Measurements from ENCODE around the gene NAV3. TPM values are rescaled to one million over a fixed set of nuclear protein-coding genes. Genes with fewer than 3 reads are reported as not detected.

NAV3 gene
- total RNA-seq, 2 donors from 2014 or later: 0.08 TPM; not detected in 1

GRCh38 chr12:77947330-77947729 is 116.6 kb downstream of the NAV3 start:
- no peak for DNase-seq
- Mint-ChIP-seq H3K4me3 (no peak overlapping the region), H3K27ac (no peak overlapping the region), H3K4me1 (no peaks in the 10 kb centered on the region), H3K36me3 (ENCODE audit: low read depth) (no peaks in the 10 kb centered on the region), H3K27me3 (no peaks in the 10 kb centered on the region)
- no peaks in the 10 kb centered on the region for H3K9me3 ChIP-seq (ENCODE audit: control insufficient read depth, low read length, poor library complexity, severe bottlenecking)
- no peak for ATAC-seq

- ATAC-seq (no peak), DNase-seq (no peak)
- Mint-ChIP-seq H3K4me3 (no peak overlapping the region), H3K27ac (no peak overlapping the region), H3K36me3 (ENCODE audit: low read depth) (no peaks in the 10 kb centered on the region), H3K4me1 (no peaks in the 10 kb centered on the region), H3K27me3 (no peaks in the 10 kb centered on the region)
- no peaks in the 10 kb centered on the region for H3K9me3 ChIP-seq (ENCODE audit: control insufficient read depth, low read length, poor library complexity, severe bottlenecking)
These were observed 117.1 kb downstream of the NAV3 start for GRCh38 chr12:77947746-77948145.

GRCh38 chr12:77949943-77950342 is 119.2 kb downstream of the NAV3 start:
- no peak for DNase-seq
- no peak overlapping the region for H3K27ac Mint-ChIP-seq
- no peak overlapping the region for H3K4me3 Mint-ChIP-seq
- no peaks in the 10 kb centered on the region for H3K9me3 ChIP-seq (ENCODE audit: control insufficient read depth, low read length, poor library complexity, severe bottlenecking)
- no peaks in the 10 kb centered on the region for H3K27me3 Mint-ChIP-seq
- no peak for ATAC-seq
- no peaks in the 10 kb centered on the region for H3K4me1 Mint-ChIP-seq
- H3K36me3 Mint-ChIP-seq (ENCODE audit: low read depth): no peaks in the 10 kb centered on the region

GRCh38 chr12:77953528-77954205 is 123.0 kb downstream of the NAV3 start:
- no peak for DNase-seq
- Mint-ChIP-seq H3K4me3 (no peak overlapping the region), H3K4me1 (no peaks in the 10 kb centered on the region), H3K36me3 (ENCODE audit: low read depth) (no peaks in the 10 kb centered on the region), H3K27ac (no peak overlapping the region), H3K27me3 (no peaks in the 10 kb centered on the region)
- ATAC-seq: no peak
- H3K9me3 ChIP-seq (ENCODE audit: control insufficient read depth, low read length, poor library complexity, severe bottlenecking): no peaks in the 10 kb centered on the region

- no peaks in the 10 kb centered on the region for H3K4me1 Mint-ChIP-seq
- no peaks in the 10 kb centered on the region for H3K9me3 ChIP-seq (ENCODE audit: control insufficient read depth, low read length, poor library complexity, severe bottlenecking)
- DNase-seq: no peak
- H3K4me3 Mint-ChIP-seq: no peak overlapping the region
- ATAC-seq: no peak
- H3K27ac Mint-ChIP-seq: no peak overlapping the region
- no peaks in the 10 kb centered on the region for H3K27me3 Mint-ChIP-seq
- H3K36me3 Mint-ChIP-seq (ENCODE audit: low read depth): no peaks in the 10 kb centered on the region
These were observed 123.5 kb downstream of the NAV3 start for GRCh38 chr12:77954206-77954555.

- no peak for DNase-seq
- Mint-ChIP-seq H3K36me3 (ENCODE audit: low read depth) (no peaks in the 10 kb centered on the region), H3K27me3 (no peaks in the 10 kb centered on the region), H3K27ac (no peak overlapping the region), H3K4me1 (no peaks in the 10 kb centered on the region), H3K4me3 (no peak overlapping the region)
- H3K9me3 ChIP-seq (ENCODE audit: control insufficient read depth, low read length, poor library complexity, severe bottlenecking): no peaks in the 10 kb centered on the region
- ATAC-seq: no peak
These were observed 126.4 kb downstream of the NAV3 start for GRCh38 chr12:77957062-77957461.

- Mint-ChIP-seq H3K4me3 (no peak overlapping the region), H3K36me3 (ENCODE audit: low read depth) (no peaks in the 10 kb centered on the region)
- no peak for DNase-seq
These were observed 133.0 kb downstream of the NAV3 start for GRCh38 chr12:77963576-77964178.

GRCh38 chr12:77965790-77966189 is 135.1 kb downstream of the NAV3 start:
- H3K27ac Mint-ChIP-seq: no peak overlapping the region
- DNase-seq: no peak

More at GRCh38 chr12:77963576-77964178, 133.0 kb downstream of the NAV3 start:
- H3K4me1 Mint-ChIP-seq: no peaks in the 10 kb centered on the region
- no peak for ATAC-seq
- no peak overlapping the region for H3K27ac Mint-ChIP-seq
- no peaks in the 10 kb centered on the region for H3K9me3 ChIP-seq (ENCODE audit: control insufficient read depth, low read length, poor library complexity, severe bottlenecking)
- no peaks in the 10 kb centered on the region for H3K27me3 Mint-ChIP-seq

GRCh38 chr12:77968021-77968420 is 137.3 kb downstream of the NAV3 start:
- ATAC-seq: no peak
- DNase-seq: no peak
- no peaks in the 10 kb centered on the region for H3K9me3 ChIP-seq (ENCODE audit: control insufficient read depth, low read length, poor library complexity, severe bottlenecking)
- Mint-ChIP-seq H3K4me3 (no peak overlapping the region), H3K4me1 (no peaks in the 10 kb centered on the region), H3K36me3 (ENCODE audit: low read depth) (no peaks in the 10 kb centered on the region), H3K27ac (no peak overlapping the region), H3K27me3 (no peaks in the 10 kb centered on the region)

More at GRCh38 chr12:77965790-77966189, 135.1 kb downstream of the NAV3 start:
- Mint-ChIP-seq H3K4me3 (no peak overlapping the region), H3K36me3 (ENCODE audit: low read depth) (no peaks in the 10 kb centered on the region), H3K27me3 (no peaks in the 10 kb centered on the region), H3K4me1 (no peaks in the 10 kb centered on the region)
- H3K9me3 ChIP-seq (ENCODE audit: control insufficient read depth, low read length, poor library complexity, severe bottlenecking): no peaks in the 10 kb centered on the region
- ATAC-seq: no peak

GRCh38 chr12:77968571-77968970 is 137.9 kb downstream of the NAV3 start:
- DNase-seq (no peak), ATAC-seq (no peak)
- H3K4me3 Mint-ChIP-seq: no peak overlapping the region
- no peaks in the 10 kb centered on the region for H3K27me3 Mint-ChIP-seq
- H3K4me1 Mint-ChIP-seq: no peaks in the 10 kb centered on the region
- H3K9me3 ChIP-seq (ENCODE audit: control insufficient read depth, low read length, poor library complexity, severe bottlenecking): no peaks in the 10 kb centered on the region
- H3K36me3 Mint-ChIP-seq (ENCODE audit: low read depth): no peaks in the 10 kb centered on the region
- H3K27ac Mint-ChIP-seq: no peak overlapping the region

GRCh38 chr12:77973579-77973978 is 142.9 kb downstream of the NAV3 start:
- Mint-ChIP-seq H3K36me3 (ENCODE audit: low read depth) (no peaks in the 10 kb centered on the region), H3K27me3 (no peaks in the 10 kb centered on the region), H3K27ac (no peak overlapping the region), H3K4me1 (no peaks in the 10 kb centered on the region), H3K4me3 (no peak overlapping the region)
- DNase-seq (no peak), ATAC-seq (no peak)
- H3K9me3 ChIP-seq (ENCODE audit: control insufficient read depth, low read length, poor library complexity, severe bottlenecking): no peaks in the 10 kb centered on the region

GRCh38 chr12:77974645-77975044 is 144.0 kb downstream of the NAV3 start:
- no peaks in the 10 kb centered on the region for H3K9me3 ChIP-seq (ENCODE audit: control insufficient read depth, low read length, poor library complexity, severe bottlenecking)
- DNase-seq: no peak
- Mint-ChIP-seq H3K4me1 (no peaks in the 10 kb centered on the region), H3K27me3 (no peaks in the 10 kb centered on the region), H3K27ac (no peak overlapping the region), H3K36me3 (ENCODE audit: low read depth) (no peaks in the 10 kb centered on the region), H3K4me3 (no peak overlapping the region)
- ATAC-seq: no peak

- Mint-ChIP-seq H3K36me3 (ENCODE audit: low read depth) (no peaks in the 10 kb centered on the region), H3K4me1 (no peaks in the 10 kb centered on the region), H3K27me3 (no peaks in the 10 kb centered on the region), H3K4me3 (no peak overlapping the region), H3K27ac (no peak overlapping the region)
- no peaks in the 10 kb centered on the region for H3K9me3 ChIP-seq (ENCODE audit: control insufficient read depth, low read length, poor library complexity, severe bottlenecking)
- DNase-seq: no peak
- no peak for ATAC-seq
These were observed 149.0 kb downstream of the NAV3 start for GRCh38 chr12:77979597-77980250.

GRCh38 chr12:77980782-77981181 is 150.1 kb downstream of the NAV3 start:
- Mint-ChIP-seq H3K27ac (no peak overlapping the region), H3K4me3 (no peak overlapping the region), H3K36me3 (ENCODE audit: low read depth) (no peaks in the 10 kb centered on the region), H3K4me1 (no peaks in the 10 kb centered on the region), H3K27me3 (no peaks in the 10 kb centered on the region)
- no peak for DNase-seq
- ATAC-seq: no peak
- H3K9me3 ChIP-seq (ENCODE audit: control insufficient read depth, low read length, poor library complexity, severe bottlenecking): no peaks in the 10 kb centered on the region
